Activated CD4-positive, CD25-positive, alpha-beta regulatory T cell treated with anti-CD3 and anti-CD28 coated beads, Interleukin-2, amount 50 U/mL, for 72 hours (primary cell): ENCODE data around the gene C14orf180.

Source experiments
- DNase-seq: peaks from one replicate; pipeline ENCODE4 v3.0.0; 2021

The C14orf180 gene

GRCh38 chr14:104581521-104581920 lies 2.0 kb downstream of the C14orf180 start:
- DNase-seq: no peak

- DNase-seq: no peak
Observed at GRCh38 chr14:104582005-104582404, 2.4 kb downstream of the C14orf180 start.

- DNase-seq: no peak
Observed at GRCh38 chr14:104582662-104583061, 3.1 kb downstream of the C14orf180 start.

- no peak for DNase-seq
Observed at GRCh38 chr14:104583424-104584306, 4.1 kb downstream of the C14orf180 start.

GRCh38 chr14:104584557-104584956 lies 5.0 kb downstream of the C14orf180 start:
- no peak for DNase-seq

- no peak for DNase-seq
Observed at GRCh38 chr14:104585966-104586697, 6.6 kb downstream of the C14orf180 start.

- DNase-seq: no peak
Observed at GRCh38 chr14:104586832-104587620, 7.5 kb downstream of the C14orf180 start.

GRCh38 chr14:104587641-104588040 lies 8.1 kb downstream of the C14orf180 start:
- no peak for DNase-seq

GRCh38 chr14:104588066-104588857 lies 8.7 kb downstream of the C14orf180 start:
- no peak for DNase-seq

GRCh38 chr14:104589338-104590195 lies 10.0 kb downstream of the C14orf180 start:
- DNase-seq: no peak

GRCh38 chr14:104590240-104590965 lies 10.8 kb downstream of the C14orf180 start:
- no peak for DNase-seq

- no peak for DNase-seq
Observed at GRCh38 chr14:104591031-104591430, 11.5 kb downstream of the C14orf180 start.

- no peak for DNase-seq
Observed at GRCh38 chr14:104591506-104592291, 12.1 kb downstream of the C14orf180 start.

GRCh38 chr14:104592292-104592672 lies 12.7 kb downstream of the C14orf180 start:
- DNase-seq: no peak

GRCh38 chr14:104592785-104593184 lies 13.2 kb downstream of the C14orf180 start:
- no peak for DNase-seq

GRCh38 chr14:104593241-104593701 lies 13.7 kb downstream of the C14orf180 start:
- no peak for DNase-seq

GRCh38 chr14:104593710-104594136 lies 14.2 kb downstream of the C14orf180 start:
- no peak for DNase-seq

GRCh38 chr14:104594310-104595046 lies 14.9 kb downstream of the C14orf180 start:
- no peak for DNase-seq

- no peak for DNase-seq
Observed at GRCh38 chr14:104595116-104595675, 15.6 kb downstream of the C14orf180 start.
